ENCODE results near the gene MGAT5B.

DNA sequence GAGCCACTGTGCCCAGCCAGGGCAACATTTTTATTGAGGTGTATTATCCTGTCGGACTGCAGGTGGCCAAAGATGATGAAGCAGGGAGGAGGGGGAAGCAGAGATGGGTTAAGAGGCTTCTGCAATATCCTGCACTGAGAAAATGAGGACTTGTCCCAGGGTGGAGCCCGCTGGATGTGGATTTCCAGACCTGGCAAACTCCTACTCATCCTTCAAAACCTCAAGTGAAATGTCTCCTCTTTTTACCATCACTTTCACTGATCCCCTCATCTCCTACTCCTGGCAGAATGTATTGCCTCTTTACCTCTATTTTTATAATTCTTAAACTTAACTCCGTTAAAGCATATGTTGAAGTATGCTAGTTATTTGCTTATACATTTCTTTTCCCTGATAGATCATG lies 60.9 kb downstream of the MGAT5B start:
- TF ChIP-seq, protein P1, sequence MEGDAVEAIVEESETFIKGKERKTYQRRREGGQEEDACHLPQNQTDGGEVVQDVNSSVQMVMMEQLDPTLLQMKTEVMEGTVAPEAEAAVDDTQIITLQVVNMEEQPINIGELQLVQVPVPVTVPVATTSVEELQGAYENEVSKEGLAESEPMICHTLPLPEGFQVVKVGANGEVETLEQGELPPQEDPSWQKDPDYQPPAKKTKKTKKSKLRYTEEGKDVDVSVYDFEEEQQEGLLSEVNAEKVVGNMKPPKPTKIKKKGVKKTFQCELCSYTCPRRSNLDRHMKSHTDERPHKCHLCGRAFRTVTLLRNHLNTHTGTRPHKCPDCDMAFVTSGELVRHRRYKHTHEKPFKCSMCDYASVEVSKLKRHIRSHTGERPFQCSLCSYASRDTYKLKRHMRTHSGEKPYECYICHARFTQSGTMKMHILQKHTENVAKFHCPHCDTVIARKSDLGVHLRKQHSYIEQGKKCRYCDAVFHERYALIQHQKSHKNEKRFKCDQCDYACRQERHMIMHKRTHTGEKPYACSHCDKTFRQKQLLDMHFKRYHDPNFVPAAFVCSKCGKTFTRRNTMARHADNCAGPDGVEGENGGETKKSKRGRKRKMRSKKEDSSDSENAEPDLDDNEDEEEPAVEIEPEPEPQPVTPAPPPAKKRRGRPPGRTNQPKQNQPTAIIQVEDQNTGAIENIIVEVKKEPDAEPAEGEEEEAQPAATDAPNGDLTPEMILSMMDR (conservative IDR thresholded peaks at IDR 0.05 in 1 of 2, IDR thresholded peaks at IDR 0.05 in 1 of 2; ENCODE audit: low read depth in 1 of 2, low read length in 2 of 2): no peak
- TF ChIP-seq EZH2 (IDR thresholded peaks at IDR 0.05; ENCODE audit: low read length, missing control alignments): no peak

Measured in fibroblast of lung (primary cell).